GM12872 (cell line): Measurements from ENCODE around the gene RSBN1.

Experiments
- CTCF ChIP-seq: IDR thresholded peaks from 3 replicates; pipeline ENCODE4 v1.5.1; 2011; ENCODE audit warnings: low read depth, mild to moderate bottlenecking, low read length, moderate library complexity; ENCODE audit not compliant: insufficient read depth

Gene RSBN1

GRCh38 chr1:113811156-113811887, 954 bp downstream of the RSBN1 start:
- no peak for TF ChIP-seq CTCF

GRCh38 chr1:113809670-113810602, 2.3 kb downstream of the RSBN1 start:
- TF ChIP-seq CTCF: no peak

GRCh38 chr1:113808450-113809195, 3.7 kb downstream of the RSBN1 start:
- TF ChIP-seq CTCF: no peak

GRCh38 chr1:113805639-113806038, 6.6 kb downstream of the RSBN1 start:
- no peak for TF ChIP-seq CTCF

- no peak for TF ChIP-seq CTCF
Measured at GRCh38 chr1:113805256-113805531, 7.1 kb downstream of the RSBN1 start.

GRCh38 chr1:113804421-113805255, 7.6 kb downstream of the RSBN1 start:
- no peak for TF ChIP-seq CTCF
